OCI-LY7 (cell line): ENCODE data around the gene PIGH. TPM values are rescaled to one million over a fixed set of nuclear protein-coding genes. Genes with fewer than 3 reads are reported as not detected.

Source experiments
- BruUV-seq: library from RNA; stranded (reverse); fragments of 400-500 nt; replicated peaks from 2 replicates; lab custom pipeline; 2021; lab: Mats Ljungman, UMichigan
- CTCF ChIA-PET: fragments of 300-600 bp; sonication (Branson Sonifier 250); formaldehyde crosslinking; loops from one replicate; lab custom pipeline; 2022; ENCODE audit warnings: antibody characterized with exemption; ENCODE audit not compliant: unreplicated experiment; lab: Charles Lee
- POLR2A ChIA-PET: fragments of 300-600 bp; sonication (Branson Sonifier 250); formaldehyde crosslinking; loops from one replicate; lab custom pipeline; 2022; ENCODE audit warnings: antibody characterized with exemption; lab: Charles Lee
- DNase-seq: peaks from one replicate; pipeline ENCODE4 v3.0.0-alpha.2; 2015; ENCODE audit warnings: low spot score
- H2AFZ ChIP-seq: fragments of 200-600 bp; sonication (generic), shearing (Covaris generic); 2 replicates; pipeline ENCODE4 v1.6.1; 2014; ENCODE audit warnings: mild to moderate bottlenecking, antibody characterized with exemption, low read length, moderate library complexity
- H3K27ac ChIP-seq: fragments of 200-600 bp; sonication (generic); 2 replicates; pipeline ENCODE4 v1.5.1; 2014; ENCODE audit warnings: mixed run types, low read depth, mild to moderate bottlenecking, moderate library complexity, low read length, inconsistent platforms; ENCODE audit not compliant: poor library complexity, severe bottlenecking
- H3K36me3 ChIP-seq: fragments of 200-600 bp; sonication (generic); 2 replicates; pipeline ENCODE4 v1.6.1; 2014; ENCODE audit warnings: mild to moderate bottlenecking, antibody characterized with exemption, low read length, moderate library complexity, mixed read lengths; ENCODE audit not compliant: insufficient read depth
- H3K4me1 ChIP-seq: fragments of 200-600 bp; sonication (generic); 2 replicates; pipeline ENCODE4 v1.5.1; 2014; ENCODE audit warnings: mild to moderate bottlenecking, low read length; ENCODE audit not compliant: insufficient read depth, poor library complexity, severe bottlenecking
- H3K4me2 ChIP-seq: fragments of 200-600 bp; sonication (generic); 2 replicates; pipeline ENCODE4 v1.6.1; 2014; ENCODE audit warnings: mild to moderate bottlenecking, low read length
- H3K4me3 ChIP-seq: fragments of 200-600 bp; sonication (generic); 2 replicates; pipeline ENCODE4 v1.5.1; 2014; ENCODE audit warnings: mild to moderate bottlenecking, low read depth, low read length; ENCODE audit not compliant: poor library complexity, severe bottlenecking
- H3K79me2 ChIP-seq: fragments of 200-600 bp; sonication (generic); 2 replicates; pipeline ENCODE4 v1.6.1; 2016; ENCODE audit warnings: low read depth, mild to moderate bottlenecking, low read length, moderate library complexity, mixed read lengths; ENCODE audit not compliant: insufficient read depth
- H3K9me2 ChIP-seq: fragments of 200-600 bp; sonication (generic); 2 replicates; pipeline ENCODE4 v1.6.1; 2016; ENCODE audit warnings: mild to moderate bottlenecking, low read length, mixed read lengths; ENCODE audit not compliant: insufficient read depth
- H3K9me3 ChIP-seq: fragments of 200-600 bp; sonication (generic); 2 replicates; pipeline ENCODE4 v1.6.1; 2014; ENCODE audit warnings: mild to moderate bottlenecking, mixed run types, low read length, mixed read lengths
- H4K20me1 ChIP-seq: fragments of 200-600 bp; sonication (generic); 2 replicates; pipeline ENCODE4 v1.6.1; 2014; ENCODE audit warnings: mild to moderate bottlenecking, antibody characterized with exemption, low read length, moderate library complexity, mixed read lengths; ENCODE audit not compliant: insufficient read depth
- EZH2phosphoT487 ChIP-seq: fragments of 200-600 bp; sonication (generic); IDR thresholded peaks from 2 replicates; pipeline ENCODE4 v1.6.1; 2018; ENCODE audit warnings: low read depth, borderline replicate concordance, mild to moderate bottlenecking, mixed run types, antibody characterized with exemption, low read length, moderate library complexity, mixed read lengths
- intact Hi-C: fragments of 100-400 bp; cut with micrococcal nuclease; formaldehyde crosslinking; loops from one replicate; pipeline ENCODE4 v1.10.0; 2022; ENCODE audit not compliant: unreplicated experiment
- total RNA-seq, 2 experiments: library from RNA; depleted of rRNA in 1 of 2; stranded (reverse); fragments of >200 nt in 1 of 2; shearing (Covaris generic) in 1 of 2; gene quantifications; 2 replicates each; pipeline ENCODE4 v1.2.3, GENCODE V29; 2014 to 2022
- TF ChIP-seq, protein P1 (sequence below): fragments of 200-600 bp; sonication (generic); conservative IDR thresholded peaks from 2 replicates; pipeline ENCODE4 v1.5.1; 2014; ENCODE audit warnings: mild to moderate bottlenecking, antibody characterized with exemption, low read length, moderate library complexity, mixed read lengths

Gene PIGH
- total RNA-seq, 2 experiments from 2014 or later: 15.5 to 23.0 TPM

GRCh38 chr14:67574156-67574555 is 25.9 kb downstream of the PIGH start:
- no peaks in the 10 kb centered on the region for H3K4me1 ChIP-seq
- DNase-seq: no peak
- POLR2A ChIA-PET: no interaction called here
- no peaks in the 10 kb centered on the region for H3K36me3 ChIP-seq
- no peak overlapping the region for H3K4me3 ChIP-seq
- H3K9me2 ChIP-seq: no peaks in the 10 kb centered on the region
- H3K79me2 ChIP-seq: no peaks in the 10 kb centered on the region
- H2AFZ ChIP-seq: no peak overlapping the region
- no peak overlapping the region for H3K4me2 ChIP-seq
- H3K9me3 ChIP-seq: no peaks in the 10 kb centered on the region
- no TSS peak for BruUV-seq
- H4K20me1 ChIP-seq: no peaks in the 10 kb centered on the region
- intact Hi-C loops: no loop called here
- H3K27ac ChIP-seq: no peak overlapping the region
- no peak for TF ChIP-seq EZH2phosphoT487
- TF ChIP-seq, protein P1, sequence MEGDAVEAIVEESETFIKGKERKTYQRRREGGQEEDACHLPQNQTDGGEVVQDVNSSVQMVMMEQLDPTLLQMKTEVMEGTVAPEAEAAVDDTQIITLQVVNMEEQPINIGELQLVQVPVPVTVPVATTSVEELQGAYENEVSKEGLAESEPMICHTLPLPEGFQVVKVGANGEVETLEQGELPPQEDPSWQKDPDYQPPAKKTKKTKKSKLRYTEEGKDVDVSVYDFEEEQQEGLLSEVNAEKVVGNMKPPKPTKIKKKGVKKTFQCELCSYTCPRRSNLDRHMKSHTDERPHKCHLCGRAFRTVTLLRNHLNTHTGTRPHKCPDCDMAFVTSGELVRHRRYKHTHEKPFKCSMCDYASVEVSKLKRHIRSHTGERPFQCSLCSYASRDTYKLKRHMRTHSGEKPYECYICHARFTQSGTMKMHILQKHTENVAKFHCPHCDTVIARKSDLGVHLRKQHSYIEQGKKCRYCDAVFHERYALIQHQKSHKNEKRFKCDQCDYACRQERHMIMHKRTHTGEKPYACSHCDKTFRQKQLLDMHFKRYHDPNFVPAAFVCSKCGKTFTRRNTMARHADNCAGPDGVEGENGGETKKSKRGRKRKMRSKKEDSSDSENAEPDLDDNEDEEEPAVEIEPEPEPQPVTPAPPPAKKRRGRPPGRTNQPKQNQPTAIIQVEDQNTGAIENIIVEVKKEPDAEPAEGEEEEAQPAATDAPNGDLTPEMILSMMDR: no peak
- CTCF ChIA-PET: no interaction called here

DNA sequence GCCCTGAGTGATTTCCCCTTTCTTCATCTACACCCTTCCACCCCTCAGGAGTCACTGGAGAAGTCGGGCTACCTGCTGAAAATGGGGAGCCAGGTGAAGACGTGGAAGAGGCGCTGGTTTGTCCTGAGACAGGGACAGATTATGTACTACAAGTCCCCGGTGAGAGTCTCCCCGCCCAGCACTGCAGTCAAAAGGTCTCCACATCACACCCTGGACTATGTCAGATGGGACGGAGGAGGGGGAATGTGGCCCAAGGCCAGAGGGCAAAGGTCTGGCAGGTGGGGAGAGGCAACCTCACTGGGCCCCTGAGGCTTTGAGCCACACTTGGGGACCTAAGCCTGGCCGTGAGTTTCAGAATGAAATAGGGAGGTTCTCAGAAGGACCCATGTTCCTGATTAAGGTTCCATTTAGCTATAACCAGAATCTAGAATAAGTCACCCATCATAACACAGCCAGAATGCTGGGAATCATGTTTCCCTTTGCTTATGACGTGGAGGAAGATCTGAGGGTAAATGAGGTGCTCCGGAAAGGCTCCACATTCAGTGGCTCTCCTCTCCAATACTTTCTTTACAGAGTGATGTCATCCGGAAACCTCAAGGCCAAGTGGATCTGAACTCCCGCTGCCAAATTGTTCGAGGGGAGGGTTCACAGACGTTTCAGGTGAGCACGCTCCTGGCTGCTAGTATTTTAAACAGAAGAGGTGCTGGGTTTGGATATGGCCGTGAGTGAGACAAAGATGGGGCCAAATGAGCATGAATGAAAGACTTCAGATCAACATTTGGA is 26.6 kb downstream of the PIGH start:
- intact Hi-C loops: no loop called here
- no TSS peak for BruUV-seq
- Histone ChIP-seq H3K27ac (no peak overlapping the region), H3K36me3 (no peaks in the 10 kb centered on the region), H3K4me2 (no peak overlapping the region), H2AFZ (no peak overlapping the region), H3K4me3 (no peak overlapping the region), H3K9me3 (no peaks in the 10 kb centered on the region), H3K9me2 (no peaks in the 10 kb centered on the region), H3K4me1 (no peaks in the 10 kb centered on the region), H4K20me1 (no peaks in the 10 kb centered on the region), H3K79me2 (no peaks in the 10 kb centered on the region)
- CTCF ChIA-PET: interaction anchor here (0.5 kb wide), 1 partner anchor 14 kb away, joined by 4 read pairs; no protein-coding TSS in a partner anchor
- DNase-seq: no peak
- POLR2A ChIA-PET: interaction anchor here (0.9 kb wide), 1 partner anchor 131 kb away, joined by 4 read pairs; no protein-coding TSS in a partner anchor
- no peak for TF ChIP-seq EZH2phosphoT487
- TF ChIP-seq, protein P1: no peak

GRCh38 chr14:67572608-67573007 is 27.5 kb downstream of the PIGH start:
- no peak for DNase-seq
- no peaks in the 10 kb centered on the region for H4K20me1 ChIP-seq
- BruUV-seq: no TSS peak
- H3K36me3 ChIP-seq: no peaks in the 10 kb centered on the region
- ChIA-PET POLR2A (interaction anchor here (0.5 to 1.0 kb wide), 3 partner anchors 132 to 145 kb away, joined by 3 to 4 read pairs (median 3); no protein-coding TSS in a partner anchor), CTCF (interaction anchor here (2.2 kb wide), 1 partner anchor 145 kb away, joined by 21 read pairs; no protein-coding TSS in a partner anchor)
- no peak overlapping the region for H3K27ac ChIP-seq
- H3K9me3 ChIP-seq: no peaks in the 10 kb centered on the region
- H2AFZ ChIP-seq: no peak overlapping the region
- TF ChIP-seq, protein P1: no peak
- TF ChIP-seq EZH2phosphoT487: no peak
- H3K79me2 ChIP-seq: no peaks in the 10 kb centered on the region
- intact Hi-C loops: no loop called here
- H3K4me2 ChIP-seq: no peak overlapping the region
- H3K9me2 ChIP-seq: no peaks in the 10 kb centered on the region
- H3K4me3 ChIP-seq: no peak overlapping the region
- H3K4me1 ChIP-seq: no peaks in the 10 kb centered on the region
